AG04450 (cell line): ENCODE results near the gene SH2D3A. TPM values are rescaled to one million over a fixed set of nuclear protein-coding genes. Genes with fewer than 3 reads are reported as not detected.

Source experiments
- polyA plus RNA-seq: library from polyadenylated mRNA; depleted of rRNA; stranded (reverse); fragments of >200 nt; gene quantifications from 2 replicates; pipeline ENCODE4 v1.2.3, GENCODE V29; 2011; rRNA removed

SH2D3A gene
- polyA plus RNA-seq, 1 experiment: not detected

Other genes with a start within 250 kb of the SH2D3A start
- gene TNFSF9, start 236.4 kb downstream of the SH2D3A start, polyA plus RNA-seq: 0.14 and 0.16 TPM in 2 replicates
- not detected in 2 replicates for gene CD70, start 176.3 kb downstream of the SH2D3A start, polyA plus RNA-seq
- not detected in 2 replicates for gene TNFSF14, start 97.3 kb downstream of the SH2D3A start, polyA plus RNA-seq
- 1.6 and 1.8 TPM in 2 replicates for gene C3, start 46.8 kb downstream of the SH2D3A start, polyA plus RNA-seq
- 34.5 and 50.8 TPM in 2 replicates for gene GPR108, start 29.9 kb downstream of the SH2D3A start, polyA plus RNA-seq
- 27.6 and 29.3 TPM in 2 replicates for gene TRIP10, start 27.8 kb downstream of the SH2D3A start, polyA plus RNA-seq
- gene VAV1, start 5.3 kb upstream of the SH2D3A start, polyA plus RNA-seq: not detected in 2 replicates
- not detected in 2 replicates for gene ADGRE1, start 120.1 kb upstream of the SH2D3A start, polyA plus RNA-seq